ENCODE data around the gene DPM1. TPM values are rescaled to one million over a fixed set of nuclear protein-coding genes. Genes with fewer than 3 reads are reported as not detected.

Gene DPM1
- total and polyA plus RNA-seq, 2 of the 8 experiments (the other 6 are each of a cell fraction or from before 2014, with no cell fraction given) = 42.3 to 57.0 TPM

DNA sequence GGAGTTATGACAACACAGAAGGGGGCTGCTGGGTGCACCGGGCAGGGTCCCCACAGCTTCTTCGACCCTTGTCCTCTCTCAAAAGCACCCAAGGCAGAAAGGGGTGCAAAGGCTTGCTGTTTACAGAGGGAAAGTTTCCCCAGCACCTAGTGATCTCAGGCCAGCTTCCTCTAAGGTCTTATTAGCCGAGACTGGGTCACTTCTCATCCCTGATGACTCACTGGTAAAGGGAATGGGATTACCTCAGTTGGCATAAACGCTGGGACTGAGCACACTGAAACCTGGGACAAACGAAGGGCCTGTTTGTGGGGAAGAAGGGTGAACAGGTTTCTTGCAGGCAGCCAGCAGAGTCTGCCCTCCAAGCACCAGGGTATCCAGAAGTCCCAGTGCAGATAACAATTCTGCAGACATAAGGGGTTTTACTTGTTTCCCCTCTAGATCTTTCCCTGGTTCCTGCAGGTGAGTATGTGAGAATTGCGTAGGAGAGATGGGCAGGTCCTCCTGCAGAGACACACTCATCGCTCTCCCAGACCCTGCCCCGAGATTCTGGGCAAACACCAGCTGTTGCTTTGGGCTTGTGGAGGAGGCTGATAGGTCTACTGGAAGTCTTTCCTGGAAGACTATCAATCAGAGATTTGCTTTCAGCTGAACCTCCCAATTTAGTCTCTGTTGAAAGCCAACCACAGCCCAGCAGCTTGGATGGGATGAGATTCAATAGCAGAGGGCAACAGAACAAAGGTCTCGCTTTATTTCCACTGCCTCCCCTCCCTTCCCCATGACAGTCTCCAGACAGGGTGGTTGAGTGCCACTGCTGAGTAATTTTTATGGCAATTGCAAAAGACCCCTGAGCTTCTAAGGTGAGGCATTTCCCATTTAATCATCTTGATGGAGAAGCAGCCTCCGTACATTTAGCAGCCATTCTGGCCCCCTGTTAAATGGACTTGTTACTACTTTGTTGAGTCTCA is 38.9 kb upstream of the DPM1 start (continued):
- TF ChIP-seq RXRA (IDR thresholded peaks at IDR 0.05; ENCODE audit: insufficient read depth, low read depth, low read length) = no peak
- no peak for TF ChIP-seq POLR2A (IDR thresholded peaks at IDR 0.05; ENCODE audit: control extremely low read depth in 1 of 2, low read depth in 2 of 2, low read length in 2 of 2)
